Measurements from ENCODE around the gene ZNF862.

- no peak for TF ChIP-seq POLR2AphosphoS5 (IDR thresholded peaks at IDR 0.05; ENCODE audit: low read depth, low read length)
- TF ChIP-seq TAF1 (IDR thresholded peaks at IDR 0.05; ENCODE audit: low read depth, low read length) = no peak
- no peak for TF ChIP-seq CTCF (IDR thresholded peaks at IDR 0.05; ENCODE audit: control extremely low read depth in 1 of 3, insufficient read depth in 1 of 3, low read depth in 1 of 3, low read length in 3 of 3)
- TF ChIP-seq CREB1 (IDR thresholded peaks at IDR 0.05) = no peak
- no peak for TF ChIP-seq ATF2 (IDR thresholded peaks at IDR 0.05; ENCODE audit: low read length)
- TF ChIP-seq EP300 (IDR thresholded peaks at IDR 0.05; ENCODE audit: borderline replicate concordance in 1 of 2, low read depth in 2 of 2, low read length in 2 of 2) = no peak
- no peak for TF ChIP-seq RBBP5 (IDR thresholded peaks at IDR 0.05; ENCODE audit: borderline replicate concordance, low read depth, low read length)
These were observed 16.6 kb downstream of the ZNF862 start for GRCh38 chr7:149854611-149855360.
